Uterus (tissue), 2 donors: ENCODE measurements around the gene EIF3CL.
"Not testable (repeated sequence)": the region's sequence is repeated elsewhere in the genome, so short reads cannot be mapped to it uniquely, and the experiment has no call there.

Experiments used
- CTCF ChIP-seq, 4 experiments: fragments of 200-600 bp in 2 of 4; fragments of 450-650 bp in 2 of 4; sonication (generic) in 2 of 4; IDR thresholded peaks; one replicate each; pipeline ENCODE4 v1.5.1; 2016 to 2019; ENCODE audit warnings: antibody characterized with exemption in 4 of 4, mild to moderate bottlenecking in 2 of 4, moderate library complexity in 1 of 4
- POLR2A ChIP-seq, 2 donors: fragments of 450-650 bp; IDR thresholded peaks; one replicate each; pipeline ENCODE4 v1.6.1; 2016; ENCODE audit warnings: antibody characterized with exemption in 2 of 2, mild to moderate bottlenecking in 1 of 2, moderate library complexity in 1 of 2

GRCh38 chr16:28413585-28413984 lies 9.9 kb upstream of the EIF3CL start:
- TF ChIP-seq CTCF, POLR2A (IDR thresholded peaks at IDR 0.05): not testable (repeated sequence)
